Endothelial cell of umbilical vein (primary cell): ENCODE data around the gene MOB3B. TPM values are rescaled to one million over a fixed set of nuclear protein-coding genes. Genes with fewer than 3 reads are reported as not detected.

Experiments
- BruUV-seq: library from RNA; stranded (reverse); fragments of 400-500 nt; replicated peaks from 2 replicates; lab custom pipeline; 2021; lab: Mats Ljungman, UMichigan
- CTCF ChIA-PET: fragments of 300-600, 350-600 bp; sonication (Branson Sonifier 250); formaldehyde crosslinking; loops from one replicate; lab custom pipeline; 2021; ENCODE audit warnings: antibody characterized with exemption, inconsistent platforms; lab: Charles Lee
- POLR2A ChIA-PET: fragments of 300-600, 350-600 bp; sonication (Branson Sonifier 250); formaldehyde crosslinking; loops from one replicate; lab custom pipeline; 2021; ENCODE audit warnings: antibody characterized with exemption, inconsistent platforms; lab: Charles Lee
- DNase-seq: peaks from one replicate; pipeline ENCODE4 v3.0.0-alpha.2; 2011; ENCODE audit warnings: low read depth, low spot score
- FAIRE-seq: peaks from 2 replicates; lab custom pipeline; 2011; peaks lifted over from hg19 to GRCh38; lab: Jason Lieb, UNC
- H2AFZ ChIP-seq: 2 replicates; pipeline ENCODE4 v1.6.0; 2012; ENCODE audit warnings: low read depth, low read length, control low read depth, inconsistent platforms
- H3K27ac ChIP-seq: 2 replicates; pipeline ENCODE4 v1.5.1; 2011; ENCODE audit warnings: low read depth, mild to moderate bottlenecking, control low read depth, low read length, moderate library complexity; ENCODE audit not compliant: insufficient read depth
- H3K27me3 ChIP-seq, 2 experiments: 2 replicates each; pipeline versions ENCODE4 v1.6.0 to v1.6.1; 2011; ENCODE audit warnings: low read length in 2 of 2, mixed read lengths in 1 of 2; ENCODE audit not compliant: control insufficient read depth in 2 of 2, insufficient read depth in 2 of 2
- H3K36me3 ChIP-seq, 2 experiments: 2 replicates in 1 of 2; 3 replicates in 1 of 2; pipeline ENCODE4 v1.5.1; 2011; ENCODE audit warnings: low read length in 2 of 2, mild to moderate bottlenecking in 1 of 2, moderate library complexity in 1 of 2; ENCODE audit not compliant: control insufficient read depth in 2 of 2, insufficient read depth in 2 of 2; ENCODE audit errors: extremely low read depth in 1 of 2
- H3K4me1 ChIP-seq: 3 replicates; pipeline ENCODE4 v1.5.1; 2011; ENCODE audit warnings: mild to moderate bottlenecking, low read length; ENCODE audit not compliant: control insufficient read depth, insufficient read depth; ENCODE audit errors: extremely low read depth
- H3K4me2 ChIP-seq: 2 replicates; pipeline ENCODE4 v1.6.1; 2011; ENCODE audit warnings: low read length, control low read depth, mixed read lengths; ENCODE audit not compliant: insufficient read depth
- H3K4me3 ChIP-seq, 3 experiments: fragments of 200-600 bp in 1 of 3; sonication (generic), shearing (Covaris generic) in 1 of 3; replicated peaks in 1 of 3; 2 replicates each; pipeline ENCODE4 v1.5.1; 2011 to 2016; ENCODE audit warnings: control low read depth in 3 of 3, low read length in 3 of 3, mild to moderate bottlenecking in 2 of 3, inconsistent platforms in 1 of 3, low read depth in 1 of 3, moderate library complexity in 1 of 3; ENCODE audit not compliant: insufficient read depth in 1 of 3
- H3K79me2 ChIP-seq: 2 replicates; pipeline ENCODE4 v1.6.0; 2012; ENCODE audit warnings: low read length, inconsistent platforms; ENCODE audit not compliant: control insufficient read depth, insufficient read depth
- H3K9ac ChIP-seq: replicated peaks from 2 replicates; pipeline ENCODE3; 2011; ENCODE audit warnings: low read length, control low read depth; ENCODE audit not compliant: insufficient read depth; ENCODE audit errors: extremely low read depth
- H3K9me1 ChIP-seq: replicated peaks from 3 replicates; pipeline ENCODE4 v1.6.0; 2011; ENCODE audit warnings: mild to moderate bottlenecking, low read length; ENCODE audit not compliant: control insufficient read depth, insufficient read depth; ENCODE audit errors: extremely low read depth
- H3K9me3 ChIP-seq: replicated peaks from 2 replicates; pipeline ENCODE4 v1.5.1; 2012; ENCODE audit warnings: low read length, inconsistent platforms; ENCODE audit not compliant: control insufficient read depth, insufficient read depth
- H4K20me1 ChIP-seq: replicated peaks from 2 replicates; pipeline ENCODE3; 2011; ENCODE audit warnings: mild to moderate bottlenecking, low read length; ENCODE audit not compliant: control insufficient read depth, insufficient read depth; ENCODE audit errors: extremely low read depth
- EZH2 ChIP-seq: IDR thresholded peaks from 2 replicates; pipeline ENCODE4 v1.6.1; 2012; ENCODE audit warnings: borderline replicate concordance, low read depth, mild to moderate bottlenecking, moderate library complexity, low read length, inconsistent platforms; ENCODE audit not compliant: severe bottlenecking
- FOS ChIP-seq: IDR thresholded peaks from 2 replicates; pipeline ENCODE4 v1.6.1; 2011; ENCODE audit warnings: mild to moderate bottlenecking, low read length, moderate library complexity, borderline replicate concordance; ENCODE audit not compliant: insufficient read depth
- GATA2 ChIP-seq: IDR thresholded peaks from 2 replicates; pipeline ENCODE4 v1.7.0; 2011; ENCODE audit warnings: low read depth, mild to moderate bottlenecking, moderate library complexity, mixed read lengths, low read length; ENCODE audit not compliant: insufficient read length, insufficient read depth
- JUN ChIP-seq: IDR thresholded peaks from 2 replicates; pipeline ENCODE4 v1.6.1; 2011; ENCODE audit warnings: borderline replicate concordance, low read depth; ENCODE audit not compliant: insufficient read length, insufficient read depth
- MYC ChIP-seq: IDR thresholded peaks from one replicate; pipeline ENCODE4 v1.6.1; 2011; ENCODE audit warnings: mild to moderate bottlenecking, low read depth, low read length
- dilution Hi-C: fragments of 300-500 bp; cut with MboI; formaldehyde crosslinking; loops from one replicate; pipeline ENCODE4 v1.15.0; 2019; ENCODE audit warnings: low sequenced_read_pairs; ENCODE audit not compliant: extremely low pct_ligation_motif_present
- intact Hi-C: fragments of 100-400 bp; cut with micrococcal nuclease; formaldehyde crosslinking; loops from one replicate; pipeline ENCODE4 v1.10.0; 2022
- polyA plus RNA-seq, 4 experiments: library from polyadenylated mRNA; depleted of rRNA in 3 of 4; stranded (reverse) in 3 of 4; unstranded in 1 of 4; fragments of >200 nt; gene quantifications; 2 replicates each; pipeline versions ENCODE4 v1.2.1 to v1.2.3, GENCODE V29; 2011 to 2012; ENCODE audit warnings: missing spikeins in 1 of 4
- total RNA-seq: library from RNA; stranded (reverse); gene quantifications from 2 replicates; pipeline ENCODE4 v1.2.3, GENCODE V29; 2021

MOB3B gene
- total and polyA plus RNA-seq, 2 donors (not counting 3 experiments of a cell fraction or from before 2014, with no cell fraction given): 0.03 TPM; not detected in 1

DNA sequence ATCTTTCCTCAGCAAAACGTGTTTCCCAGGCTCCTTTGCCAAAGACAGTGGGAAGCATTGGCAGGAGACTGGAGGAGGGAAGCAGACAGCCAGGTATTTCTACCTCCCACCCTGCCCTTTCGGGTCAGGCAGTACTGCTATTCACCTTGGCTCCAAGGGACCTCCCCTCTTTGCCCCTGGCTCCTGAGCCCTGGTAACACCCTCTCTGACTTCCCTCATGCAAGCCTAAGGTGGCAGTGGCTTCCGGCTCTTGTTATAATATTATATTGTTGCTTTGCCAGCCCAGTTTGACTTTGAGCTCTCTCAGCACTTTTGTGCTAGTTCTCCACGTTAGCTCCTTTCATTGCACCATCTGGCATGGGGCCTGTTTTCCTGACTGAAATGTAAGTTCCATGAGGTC lies 87.2 kb downstream of the MOB3B start:
- BruUV-seq: no TSS peak
- H3K36me3 ChIP-seq: no peaks in the 10 kb centered on the region
- ChIA-PET POLR2A (no interaction called here), CTCF (no interaction called here)
- no peak overlapping the region for H3K9ac ChIP-seq
- H3K9me3 ChIP-seq: no peaks in the 10 kb centered on the region
- no peaks in the 10 kb centered on the region for H3K4me1 ChIP-seq
- FAIRE-seq: no peak
- no peaks in the 10 kb centered on the region for H3K79me2 ChIP-seq
- H3K4me2 ChIP-seq: no peak overlapping the region
- intact Hi-C loops (no loop called here), dilution Hi-C loops (no loop called here)
- H4K20me1 ChIP-seq: no peaks in the 10 kb centered on the region
- no peak for DNase-seq
- H3K27me3 ChIP-seq: no peaks in the 10 kb centered on the region
- H3K9me1 ChIP-seq: no peaks in the 10 kb centered on the region
- H3K4me3 ChIP-seq: no peak overlapping the region
- H2AFZ ChIP-seq: no peak overlapping the region
- no peak overlapping the region for H3K27ac ChIP-seq
- no peak for TF ChIP-seq JUN
- TF ChIP-seq FOS: no peak
- TF ChIP-seq EZH2: no peak
- TF ChIP-seq MYC: no peak

- H2AFZ ChIP-seq: no peak overlapping the region
- intact Hi-C loops (no loop called here), dilution Hi-C loops (no loop called here)
- no peaks in the 10 kb centered on the region for H3K79me2 ChIP-seq
- POLR2A ChIA-PET: no interaction called here
- H4K20me1 ChIP-seq: no peaks in the 10 kb centered on the region
- TF ChIP-seq EZH2 (no peak), GATA2 (no peak), FOS (no peak)
- H3K27ac ChIP-seq: no peak overlapping the region
- H3K27me3 ChIP-seq: no peaks in the 10 kb centered on the region
- DNase-seq (no peak), FAIRE-seq (no peak)
- no peak overlapping the region for H3K4me3 ChIP-seq
- CTCF ChIA-PET: no interaction called here
- no peaks in the 10 kb centered on the region for H3K4me1 ChIP-seq
- no peaks in the 10 kb centered on the region for H3K36me3 ChIP-seq
- H3K9me3 ChIP-seq: no peaks in the 10 kb centered on the region
- no peaks in the 10 kb centered on the region for H3K9me1 ChIP-seq
- BruUV-seq: no TSS peak
- H3K4me2 ChIP-seq: no peak overlapping the region
- no peak overlapping the region for H3K9ac ChIP-seq
Measured at GRCh38 chr9:27441741-27442070, 87.9 kb downstream of the MOB3B start.
